ENCODE data around the gene SPTLC3. TPM values are rescaled to one million over a fixed set of nuclear protein-coding genes. Genes with fewer than 3 reads are reported as not detected.

The SPTLC3 gene
- total RNA-seq, 1 donor, result under 0.01 TPM

DNA sequence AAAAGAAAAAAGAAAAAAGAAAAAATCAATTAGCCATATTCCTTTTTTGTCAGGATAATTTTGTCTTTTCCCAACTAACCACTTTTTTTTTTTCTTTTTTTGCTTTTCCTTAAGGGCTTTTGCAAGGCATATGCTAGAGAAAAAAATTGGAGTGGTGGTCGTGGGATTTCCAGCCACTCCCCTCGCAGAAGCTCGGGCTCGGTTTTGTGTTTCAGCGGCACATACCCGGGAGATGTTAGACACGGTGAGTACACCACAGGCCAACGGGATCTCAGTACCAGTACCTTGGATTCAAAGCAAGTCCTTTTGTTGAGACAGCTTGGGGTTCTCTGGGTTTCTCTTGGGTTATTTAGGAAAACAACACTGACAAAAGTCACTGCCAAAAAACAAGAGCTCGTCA, 151.1 kb downstream of the SPTLC3 start:
- no peak for TF ChIP-seq CTCF (IDR thresholded peaks at IDR 0.05; ENCODE audit: insufficient read depth, low read depth, low read length)
- DNase-seq (ENCODE audit: low read depth), result no peak
- H3K4me3 ChIP-seq (ENCODE audit: low read depth, low read length), result no peak overlapping the region

DNA sequence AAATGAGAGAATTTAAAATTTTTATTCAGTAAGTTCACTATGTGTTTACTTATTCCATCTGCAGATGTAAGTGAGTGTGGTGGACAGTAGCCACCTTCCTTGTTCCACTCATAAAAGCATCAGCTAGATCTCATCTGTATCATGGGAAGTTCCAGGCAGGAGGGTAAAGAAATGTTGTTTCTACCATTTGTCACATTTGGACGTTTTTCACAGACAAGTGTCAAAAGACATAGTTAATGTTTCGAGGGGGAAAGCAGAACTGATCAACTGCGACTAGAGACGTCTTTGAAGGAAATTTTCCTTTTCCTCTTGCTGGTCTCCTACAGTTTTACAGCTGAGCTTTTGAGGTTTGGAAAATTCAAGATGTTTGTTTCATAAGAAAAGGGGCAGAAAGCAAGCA, 156.4 kb downstream of the SPTLC3 start:
- no peak for TF ChIP-seq CTCF (IDR thresholded peaks at IDR 0.05; ENCODE audit: insufficient read depth, low read depth, low read length)
- H3K4me3 ChIP-seq (ENCODE audit: low read depth, low read length), result no peak overlapping the region
- DNase-seq (ENCODE audit: low read depth), result no peak

- DNase-seq (ENCODE audit: low read depth), result no peak
- no peak for TF ChIP-seq CTCF (IDR thresholded peaks at IDR 0.05; ENCODE audit: insufficient read depth, low read depth, low read length)
- H3K4me3 ChIP-seq (ENCODE audit: low read depth, low read length), result no peak overlapping the region
Measured at GRCh38 chr20:13166011-13166410, 157.2 kb downstream of the SPTLC3 start.

DNA sequence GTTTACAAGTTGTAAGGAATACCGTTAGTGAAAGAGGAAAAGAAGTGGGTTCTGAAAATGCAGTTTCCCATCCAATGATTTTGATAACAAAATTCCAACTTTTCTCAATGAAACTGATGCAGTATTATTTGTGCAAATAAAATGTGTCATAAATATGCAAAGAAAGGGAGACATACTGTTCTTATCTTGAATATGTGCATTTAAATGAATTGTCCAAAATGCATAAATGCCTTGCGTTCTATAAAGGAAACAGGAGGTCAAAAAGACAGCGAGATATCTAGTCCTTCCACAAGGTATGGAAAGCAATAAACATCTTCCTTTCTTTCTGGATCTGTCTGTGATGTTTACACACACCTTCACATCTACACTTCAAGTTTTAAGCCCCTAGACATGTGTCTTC, 157.7 kb downstream of the SPTLC3 start:
- DNase-seq (ENCODE audit: low read depth), result no peak
- no peak overlapping the region for H3K4me3 ChIP-seq (ENCODE audit: low read depth, low read length)
- no peak for TF ChIP-seq CTCF (IDR thresholded peaks at IDR 0.05; ENCODE audit: insufficient read depth, low read depth, low read length)

DNA sequence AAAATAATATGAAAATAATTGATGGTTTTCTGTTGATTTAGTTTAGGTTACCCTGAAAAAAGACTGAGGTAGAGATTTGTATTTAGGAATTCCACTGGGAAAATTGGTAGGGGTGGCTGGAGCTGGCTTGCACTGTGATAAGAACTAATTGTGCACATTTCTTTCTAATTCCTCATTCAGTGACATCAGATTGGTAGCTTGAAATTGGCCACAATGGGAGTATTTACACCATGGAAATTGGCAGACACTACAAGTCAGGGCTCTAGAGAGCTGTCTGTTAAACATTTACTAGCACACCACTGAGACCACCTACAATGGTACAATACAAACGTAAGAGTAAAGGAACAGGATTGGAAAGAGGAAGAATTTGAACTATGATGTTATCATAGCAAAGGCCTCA, 160.3 kb downstream of the SPTLC3 start:
- no peak for DNase-seq (ENCODE audit: low read depth)
- TF ChIP-seq CTCF (IDR thresholded peaks at IDR 0.05; ENCODE audit: insufficient read depth, low read depth, low read length), result no peak
- H3K4me3 ChIP-seq (ENCODE audit: low read depth, low read length), result no peak overlapping the region

- TF ChIP-seq CTCF (IDR thresholded peaks at IDR 0.05; ENCODE audit: insufficient read depth, low read depth, low read length), result no peak
- no peak overlapping the region for H3K4me3 ChIP-seq (ENCODE audit: low read depth, low read length)
Measured at GRCh38 chr20:13170771-13171170, 162.0 kb downstream of the SPTLC3 start.

GRCh38 chr20:13173201-13173600, 164.4 kb downstream of the SPTLC3 start:
- no peak for TF ChIP-seq CTCF (IDR thresholded peaks at IDR 0.05; ENCODE audit: insufficient read depth, low read depth, low read length)
- DNase-seq (ENCODE audit: low read depth), result no peak
- no peak overlapping the region for H3K4me3 ChIP-seq (ENCODE audit: low read depth, low read length)

More at GRCh38 chr20:13170771-13171170, 162.0 kb downstream of the SPTLC3 start:
- DNase-seq (ENCODE audit: low read depth), result no peak

Data from fibroblast of villous mesenchyme (primary cell).